HEK293T (cell line): ENCODE measurements around the gene PSMD14.

Experiments used
- CTCF ChIA-PET: fragments of 350-600 bp; formaldehyde crosslinking; extraction: SDS; loops from one replicate; lab custom pipeline; 2021; ENCODE audit warnings: antibody characterized with exemption, inconsistent platforms; lab: Yijun Ruan, JAX
- POLR2A ChIA-PET: fragments of 350-600 bp; formaldehyde crosslinking; extraction: SDS; loops from one replicate; lab custom pipeline; 2020; ENCODE audit warnings: antibody characterized with exemption, inconsistent platforms; lab: Yijun Ruan, JAX
- DNase-seq: peaks from one replicate; pipeline ENCODE4 v3.0.0; 2012; ENCODE audit warnings: mixed read lengths; ENCODE audit errors: extremely low spot score
- ARNT ChIP-seq: fragments of 450-650 bp; IDR thresholded peaks from 2 replicates; pipeline ENCODE4 v1.6.1; 2017; ENCODE audit warnings: mild to moderate bottlenecking
- BHLHE40 ChIP-seq: fragments of 450-650 bp; IDR thresholded peaks from 2 replicates; pipeline ENCODE4 v1.6.1; 2016; ENCODE audit warnings: mild to moderate bottlenecking, moderate library complexity, borderline replicate concordance
- CTBP1 ChIP-seq: fragments of 450-650 bp; IDR thresholded peaks from 2 replicates; pipeline ENCODE4 v1.6.1; 2016; ENCODE audit warnings: borderline replicate concordance
- ELF4 ChIP-seq: fragments of 450-650 bp; IDR thresholded peaks from 2 replicates; pipeline ENCODE4 v1.6.1; 2017; ENCODE audit warnings: antibody characterized with exemption
- FOXA1 ChIP-seq: fragments of 450-650 bp; IDR thresholded peaks from 2 replicates; pipeline ENCODE4 v1.6.1; 2016; ENCODE audit warnings: mild to moderate bottlenecking
- FOXK2 ChIP-seq: fragments of 450-650 bp; IDR thresholded peaks from 2 replicates; pipeline ENCODE4 v1.6.1; 2016; ENCODE audit warnings: mild to moderate bottlenecking
- FOXM1 ChIP-seq: fragments of 450-650 bp; IDR thresholded peaks from 2 replicates; pipeline ENCODE4 v1.6.1; 2017; ENCODE audit warnings: mild to moderate bottlenecking, borderline replicate concordance
- HDGF ChIP-seq: fragments of 450-650 bp; IDR thresholded peaks from 2 replicates; pipeline ENCODE4 v1.6.1; 2017; ENCODE audit warnings: antibody characterized with exemption, borderline replicate concordance
- L3MBTL2 ChIP-seq: fragments of 450-650 bp; conservative IDR thresholded peaks from 2 replicates; pipeline ENCODE4 v1.6.1; 2016; ENCODE audit warnings: mild to moderate bottlenecking
- LEF1 ChIP-seq: fragments of 450-650 bp; IDR thresholded peaks from 2 replicates; pipeline ENCODE4 v1.6.1; 2017; ENCODE audit warnings: mild to moderate bottlenecking, borderline replicate concordance
- NFRKB ChIP-seq: fragments of 450-650 bp; IDR thresholded peaks from 2 replicates; pipeline ENCODE4 v1.6.1; 2016; ENCODE audit warnings: mild to moderate bottlenecking, moderate library complexity
- SP1 ChIP-seq: fragments of 450-650 bp; IDR thresholded peaks from 2 replicates; pipeline ENCODE4 v1.6.1; 2017
- SUZ12 ChIP-seq: fragments of 450-650 bp; IDR thresholded peaks from 2 replicates; pipeline ENCODE4 v1.6.1; 2016; ENCODE audit warnings: mild to moderate bottlenecking
- TARDBP ChIP-seq: fragments of 450-650 bp; IDR thresholded peaks from 2 replicates; pipeline ENCODE4 v1.6.1; 2016
- ZNF384 ChIP-seq: fragments of 450-650 bp; IDR thresholded peaks from 2 replicates; pipeline ENCODE4 v1.6.1; 2016
- TF ChIP-seq, protein P1 (sequence below): fragments of 450-650 bp; IDR thresholded peaks from 2 replicates; pipeline ENCODE4 v1.6.1; 2016

The PSMD14 gene

DNA sequence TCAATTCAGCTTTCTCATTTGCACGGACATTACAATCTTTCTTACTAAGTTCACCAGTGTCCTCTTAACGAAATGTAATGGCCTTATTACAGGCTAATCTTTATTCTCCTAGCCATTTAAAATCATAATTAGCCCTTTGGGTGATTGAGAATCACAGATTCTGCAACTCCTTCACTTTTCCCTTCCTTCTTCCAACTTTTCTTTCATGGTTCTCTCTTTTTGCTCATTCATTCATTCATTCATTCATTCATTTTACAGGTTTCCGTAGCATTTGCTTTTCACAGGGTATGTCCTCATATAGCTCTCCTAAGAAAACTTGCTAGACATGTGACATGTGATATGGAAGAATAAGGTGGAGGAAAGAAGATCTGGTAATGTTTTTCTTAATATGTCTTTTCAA is 123.9 kb downstream of the PSMD14 start:
- TF ChIP-seq BHLHE40, result no peak
- TF ChIP-seq NFRKB, result no peak
- TF ChIP-seq SP1, result no peak
- no peak for TF ChIP-seq HDGF
- TF ChIP-seq FOXM1, result no peak
- TF ChIP-seq TARDBP, result no peak
- TF ChIP-seq SUZ12, result no peak
- no peak for TF ChIP-seq ARNT
- no peak for TF ChIP-seq FOXK2
- no peak for TF ChIP-seq LEF1
- TF ChIP-seq, protein P1, sequence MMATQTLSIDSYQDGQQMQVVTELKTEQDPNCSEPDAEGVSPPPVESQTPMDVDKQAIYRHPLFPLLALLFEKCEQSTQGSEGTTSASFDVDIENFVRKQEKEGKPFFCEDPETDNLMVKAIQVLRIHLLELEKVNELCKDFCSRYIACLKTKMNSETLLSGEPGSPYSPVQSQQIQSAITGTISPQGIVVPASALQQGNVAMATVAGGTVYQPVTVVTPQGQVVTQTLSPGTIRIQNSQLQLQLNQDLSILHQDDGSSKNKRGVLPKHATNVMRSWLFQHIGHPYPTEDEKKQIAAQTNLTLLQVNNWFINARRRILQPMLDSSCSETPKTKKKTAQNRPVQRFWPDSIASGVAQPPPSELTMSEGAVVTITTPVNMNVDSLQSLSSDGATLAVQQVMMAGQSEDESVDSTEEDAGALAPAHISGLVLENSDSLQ, result no peak
- ChIA-PET CTCF (no interaction called here), POLR2A (no interaction called here)
- DNase-seq, result no peak

DNA sequence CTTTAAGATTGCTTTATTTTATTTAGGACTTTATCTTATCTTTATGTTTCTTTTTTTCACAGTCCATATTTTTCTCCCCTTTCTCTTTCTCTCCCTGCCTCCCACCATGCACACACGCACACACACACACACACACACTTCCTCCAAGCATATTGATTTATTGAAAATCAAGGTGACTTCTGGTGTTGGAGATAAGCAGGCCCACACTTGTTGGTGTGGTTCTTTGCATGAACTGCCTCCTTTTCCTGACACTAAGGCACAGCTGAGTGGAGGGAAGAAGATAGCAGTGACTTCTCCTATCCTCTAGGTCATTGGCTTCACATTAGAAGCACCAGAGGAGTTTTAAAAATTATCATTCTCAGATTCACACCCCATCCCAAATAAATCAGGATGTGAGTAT is 125.9 kb downstream of the PSMD14 start:
- no peak for DNase-seq
- no peak for TF ChIP-seq HDGF
- no peak for TF ChIP-seq TARDBP
- TF ChIP-seq ZNF384, result no peak
- TF ChIP-seq SUZ12, result no peak
- TF ChIP-seq LEF1, result no peak
- no peak for TF ChIP-seq FOXM1
- no peak for TF ChIP-seq BHLHE40
- no peak for TF ChIP-seq ELF4
- no peak for TF ChIP-seq FOXK2
- no peak for TF ChIP-seq NFRKB
- TF ChIP-seq FOXA1, result no peak
- TF ChIP-seq L3MBTL2, result no peak
- TF ChIP-seq SP1, result no peak
- TF ChIP-seq CTBP1, result no peak
- TF ChIP-seq, protein P1, result no peak
- no peak for TF ChIP-seq ARNT
- ChIA-PET CTCF (no interaction called here), POLR2A (no interaction called here)

DNA sequence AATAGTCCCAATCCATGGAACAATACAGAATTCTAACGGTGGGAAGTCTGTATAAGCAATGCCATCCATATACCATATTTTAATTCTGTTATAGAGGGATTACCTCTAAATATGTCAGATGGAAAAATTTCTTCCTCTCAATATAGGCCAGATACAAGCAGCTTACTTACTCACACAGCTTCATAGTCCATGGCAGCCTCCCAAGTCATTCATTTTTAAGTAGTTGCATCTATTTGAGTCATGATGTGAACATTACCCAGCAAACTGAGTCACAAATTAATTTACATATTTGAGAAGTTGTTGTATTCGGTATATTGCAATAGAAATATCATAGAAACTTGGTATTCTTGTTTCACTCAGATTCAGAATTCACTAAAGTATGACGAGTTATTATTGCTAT is 128.2 kb downstream of the PSMD14 start:
- POLR2A ChIA-PET, result no interaction called here
- no peak for DNase-seq
- CTCF ChIA-PET, result no interaction called here
- TF ChIP-seq NFRKB, result no peak
- TF ChIP-seq LEF1, result no peak
- no peak for TF ChIP-seq ARNT
- no peak for TF ChIP-seq SUZ12

DNA sequence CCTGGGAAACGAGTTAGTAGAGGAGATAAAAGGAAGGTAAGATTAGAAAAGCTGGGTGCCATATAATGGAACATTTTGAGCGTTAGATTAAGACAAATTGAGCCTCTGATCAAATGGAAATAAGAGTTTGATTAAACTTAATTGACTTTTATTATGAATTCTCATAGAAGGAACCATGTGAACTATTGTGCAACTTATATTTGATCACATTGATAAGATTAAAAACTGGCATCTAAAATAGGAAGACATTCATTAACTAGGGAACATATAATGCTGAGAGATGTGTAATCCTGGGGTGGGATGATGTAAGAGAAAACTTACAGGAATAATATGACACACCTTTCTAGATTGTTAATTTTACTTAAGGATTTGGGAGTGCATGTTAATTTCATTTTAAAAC is 130.4 kb downstream of the PSMD14 start:
- TF ChIP-seq L3MBTL2 (no peak), SUZ12 (no peak), CTBP1 (no peak), TARDBP (no peak), SP1 (no peak), ARNT (no peak), FOXK2 (no peak), FOXA1 (no peak), FOXM1 (no peak), ZNF384 (no peak), NFRKB (no peak)
- TF ChIP-seq, protein P1, result no peak
- ChIA-PET CTCF (no interaction called here), POLR2A (no interaction called here)
- DNase-seq, result no peak

DNA sequence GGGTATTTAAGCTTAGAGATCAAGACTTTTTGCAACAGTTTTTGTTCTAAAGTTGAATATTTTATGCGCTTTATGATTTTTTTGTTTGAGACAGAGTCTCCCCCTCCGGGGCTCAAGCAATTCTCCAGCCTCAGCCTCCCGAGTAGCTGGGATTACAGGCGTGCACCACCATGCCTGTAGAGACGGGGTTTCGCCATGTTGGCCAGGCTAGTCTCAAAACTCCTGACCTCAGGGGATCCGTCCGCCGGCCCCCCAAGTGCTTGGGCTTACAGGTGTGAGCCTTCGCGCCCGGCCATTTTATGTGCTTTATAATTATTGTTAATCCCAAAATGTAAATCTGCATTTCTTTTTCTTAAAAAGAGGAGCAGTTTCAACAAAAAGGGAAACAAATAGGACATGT is 136.9 kb downstream of the PSMD14 start:
- POLR2A ChIA-PET, result no interaction called here
- DNase-seq, result no peak
- CTCF ChIA-PET, result no interaction called here
- no peak for TF ChIP-seq BHLHE40

DNA sequence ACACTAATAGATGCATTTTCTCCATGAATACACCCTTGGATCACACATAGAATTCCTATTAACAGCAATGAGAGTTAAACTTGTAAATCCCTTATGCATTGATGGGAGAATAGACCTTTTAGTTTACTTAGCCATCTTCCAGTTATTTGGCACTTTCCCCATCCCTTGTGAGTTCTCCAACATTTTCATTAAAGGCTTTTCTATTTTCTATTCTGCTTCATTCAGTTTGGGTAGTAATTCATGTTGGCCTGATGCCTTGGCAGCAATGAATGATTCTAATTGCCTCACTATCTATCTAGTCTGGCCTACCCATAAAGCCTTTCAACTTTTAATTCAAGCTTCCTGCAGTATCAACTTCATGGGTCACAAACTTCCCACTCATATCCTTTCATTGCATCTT is 140.2 kb downstream of the PSMD14 start:
- ChIA-PET POLR2A (no interaction called here), CTCF (no interaction called here)
- TF ChIP-seq ARNT (no peak), ZNF384 (no peak), NFRKB (no peak), FOXA1 (no peak), ELF4 (no peak), HDGF (no peak), FOXK2 (no peak), CTBP1 (no peak), L3MBTL2 (no peak), LEF1 (no peak), TARDBP (no peak), SUZ12 (no peak), BHLHE40 (no peak)
- TF ChIP-seq, protein P1, result no peak
- no peak for DNase-seq
